HepG2 (cell line): ENCODE measurements around the gene DNAJC15. TPM values are rescaled to one million over a fixed set of nuclear protein-coding genes. Genes with fewer than 3 reads are reported as not detected.

Source experiments
- ATAC-seq: fragments of 200-7000 bp; cut with Tn5 transposase; 3 replicates; pipeline ENCODE4 v1.9.1; 2020; ENCODE audit warnings: mild to moderate bottlenecking, moderate library complexity
- BruUV-seq: library from RNA; stranded (reverse); fragments of 400-500 nt; replicated peaks from 2 replicates; lab custom pipeline; 2021; lab: Mats Ljungman, UMichigan
- CTCF ChIA-PET: fragments of 300-600 bp; formaldehyde crosslinking; extraction: SDS; loops from one replicate; lab custom pipeline; 2021; ENCODE audit warnings: low total read pairs, inconsistent platforms, low intra/inter-chr PET ratio; lab: Yijun Ruan, JAX
- POLR2A ChIA-PET: fragments of 350-600 bp; sonication (Branson Sonifier 250); formaldehyde crosslinking; loops from one replicate; lab custom pipeline; 2020; ENCODE audit warnings: antibody characterized with exemption, inconsistent platforms; lab: Yijun Ruan, JAX
- DNase-seq: peaks from one replicate; pipeline ENCODE4 v3.0.0-alpha.2; 2015; ENCODE audit warnings: low spot score
- FAIRE-seq: peaks from 3 replicates; lab custom pipeline; 2011; peaks lifted over from hg19 to GRCh38; lab: Jason Lieb, UNC
- H2AFZ ChIP-seq: one replicate; pipeline ENCODE4 v1.6.1; 2011; ENCODE audit warnings: low read length, inconsistent platforms
- H3K27ac ChIP-seq: fragments of 300-600 bp; 3 replicates; pipeline ENCODE4 v1.8.0; 2011; ENCODE audit warnings: mixed run types, mild to moderate bottlenecking, mixed read lengths, low read length, inconsistent platforms; ENCODE audit not compliant: insufficient read depth; ENCODE audit errors: extremely low read length
- H3K27me3 ChIP-seq, 2 experiments: fragments of 200-600 bp in 1 of 2; 2 replicates in 1 of 2; 3 replicates in 1 of 2; pipeline versions ENCODE4 v1.6.0 to v1.8.0; 2011; ENCODE audit warnings: low read length in 2 of 2, mild to moderate bottlenecking in 2 of 2, moderate library complexity in 2 of 2, inconsistent platforms in 1 of 2; ENCODE audit not compliant: insufficient read depth in 2 of 2, control insufficient read depth in 1 of 2
- H3K36me3 ChIP-seq, 2 experiments: fragments of 200-600 bp in 1 of 2; replicated peaks in 1 of 2; 2 replicates in 1 of 2; 3 replicates in 1 of 2; pipeline versions ENCODE4 v1.5.1 to v1.8.0; 2011; ENCODE audit warnings: low read length in 2 of 2, inconsistent platforms in 1 of 2; ENCODE audit not compliant: insufficient read depth in 2 of 2, control insufficient read depth in 1 of 2
- H3K4me1 ChIP-seq: 2 replicates; pipeline ENCODE4 v1.5.1; 2012; ENCODE audit warnings: low read length, inconsistent platforms; ENCODE audit not compliant: insufficient read depth
- H3K4me2 ChIP-seq: 2 replicates; pipeline ENCODE4 v1.6.0; 2011; ENCODE audit warnings: low read depth, low read length, inconsistent platforms
- H3K4me3 ChIP-seq, 3 experiments: fragments of 200-600 bp in 1 of 3; sonication (generic), shearing (Covaris generic) in 1 of 3; replicated peaks in 1 of 3; 2 replicates each; pipeline ENCODE4 v1.5.1; 2011 to 2016; ENCODE audit warnings: low read length in 3 of 3, inconsistent platforms in 2 of 3, low read depth in 2 of 3, mild to moderate bottlenecking in 2 of 3, control low read depth in 1 of 3, mixed read lengths in 1 of 3; ENCODE audit not compliant: insufficient read depth in 1 of 3
- H3K79me2 ChIP-seq: one replicate; pipeline ENCODE4 v1.6.1; 2011; ENCODE audit warnings: low read length, inconsistent platforms; ENCODE audit not compliant: insufficient read depth
- H3K9ac ChIP-seq: 2 replicates; pipeline ENCODE4 v1.6.0; 2011; ENCODE audit warnings: mild to moderate bottlenecking, low read depth, low read length, inconsistent platforms; ENCODE audit not compliant: insufficient read depth
- H3K9me3 ChIP-seq: 2 replicates; pipeline ENCODE4 v1.5.1; 2012; ENCODE audit warnings: mild to moderate bottlenecking, low read length
- H4K20me1 ChIP-seq: 2 replicates; pipeline ENCODE4 v1.6.0; 2011; ENCODE audit warnings: inconsistent platforms, mild to moderate bottlenecking, low read length, moderate library complexity; ENCODE audit not compliant: insufficient read depth
- DNMT3B ChIP-seq: conservative IDR thresholded peaks from 2 replicates; pipeline ENCODE4 v1.6.1; 2016; ENCODE audit warnings: missing biosample characterization, control low read depth
- GATAD1 ChIP-seq: IDR thresholded peaks from 2 replicates; pipeline ENCODE4 v1.6.1; 2016; ENCODE audit warnings: missing genetic modification reagents, missing compliant biosample characterization
- HDAC2 ChIP-seq: sonication (generic); formaldehyde crosslinking; IDR thresholded peaks from 2 replicates; pipeline ENCODE4 v1.4.0; 2020; ENCODE audit warnings: missing genetic modification reagents
- NR0B2 ChIP-seq: sonication (generic); formaldehyde crosslinking; IDR thresholded peaks from 2 replicates; pipeline ENCODE4 v1.4.0; 2020; ENCODE audit warnings: mild to moderate bottlenecking, missing genetic modification reagents
- NR2F2 ChIP-seq: IDR thresholded peaks from 2 replicates; pipeline ENCODE4 v1.6.1; 2012; ENCODE audit warnings: low read depth, inconsistent platforms, borderline replicate concordance
- POGK ChIP-seq: sonication (generic); formaldehyde crosslinking; conservative IDR thresholded peaks from 2 replicates; pipeline ENCODE4 v1.8.0; 2022; ENCODE audit warnings: mild to moderate bottlenecking, moderate library complexity, missing genetic modification reagents
- SOX13 ChIP-seq, 3 experiments: fragments of 450-650 bp in 1 of 3; sonication (generic) in 1 of 3; formaldehyde crosslinking in 1 of 3; IDR thresholded peaks in 2 of 3; conservative IDR thresholded peaks in 1 of 3; 2 replicates each; pipeline versions ENCODE4 v1.5.0 to v1.6.1; 2016 to 2020; ENCODE audit warnings: antibody characterized with exemption in 1 of 3, mild to moderate bottlenecking in 1 of 3, missing compliant biosample characterization in 1 of 3, missing genetic modification reagents in 1 of 3, moderate library complexity in 1 of 3
- SRSF4 ChIP-seq: fragments of 200-400 bp; formaldehyde crosslinking; IDR thresholded peaks from one replicate; pipeline ENCODE4 v1.6.1; 2018; ENCODE audit warnings: mild to moderate bottlenecking, low read depth, low read length, moderate library complexity; ENCODE audit not compliant: poor library complexity, severe bottlenecking
- SSRP1 ChIP-seq: IDR thresholded peaks from 2 replicates; pipeline ENCODE4 v1.6.1; 2016; ENCODE audit warnings: control low read depth
- TBX3 ChIP-seq: fragments of 450-650 bp; IDR thresholded peaks from 2 replicates; pipeline ENCODE4 v1.6.1; 2017; ENCODE audit warnings: antibody characterized with exemption, mild to moderate bottlenecking, inconsistent platforms, borderline replicate concordance
- ZNF350 ChIP-seq: sonication (generic); formaldehyde crosslinking; IDR thresholded peaks from 2 replicates; pipeline ENCODE4 v1.4.0; 2020; ENCODE audit warnings: mild to moderate bottlenecking, low read depth, missing genetic modification reagents, borderline replicate concordance
- ZNF484 ChIP-seq: sonication (generic); formaldehyde crosslinking; IDR thresholded peaks from 2 replicates; pipeline ENCODE4 v1.5.1; 2020; ENCODE audit warnings: mild to moderate bottlenecking, low read depth, missing genetic modification reagents, borderline replicate concordance
- ZNF556 ChIP-seq: sonication (generic); formaldehyde crosslinking; IDR thresholded peaks from 2 replicates; pipeline ENCODE4 v1.4.0; 2020; ENCODE audit warnings: mild to moderate bottlenecking, missing genetic modification reagents, borderline replicate concordance
- ZNF557 ChIP-seq: sonication (generic); formaldehyde crosslinking; IDR thresholded peaks from 2 replicates; pipeline ENCODE4 v1.4.0; 2020; ENCODE audit warnings: missing genetic modification reagents
- ZNF598 ChIP-seq: sonication (generic); formaldehyde crosslinking; IDR thresholded peaks from 2 replicates; pipeline ENCODE4 v1.5.1; 2020; ENCODE audit warnings: mild to moderate bottlenecking, missing genetic modification reagents, borderline replicate concordance
- ZNF674 ChIP-seq: sonication (generic); formaldehyde crosslinking; IDR thresholded peaks from 2 replicates; pipeline ENCODE4 v1.5.0; 2020; ENCODE audit warnings: low read depth, mild to moderate bottlenecking, missing genetic modification reagents
- ZNF816 ChIP-seq: sonication (generic); formaldehyde crosslinking; IDR thresholded peaks from 2 replicates; pipeline ENCODE4 v1.8.0; 2022; ENCODE audit warnings: missing genetic modification reagents, mild to moderate bottlenecking, borderline replicate concordance
- ZNF839 ChIP-seq: sonication (generic); formaldehyde crosslinking; IDR thresholded peaks from 2 replicates; pipeline ENCODE4 v1.4.0; 2020; ENCODE audit warnings: missing genetic modification reagents, mild to moderate bottlenecking, borderline replicate concordance
- WGBS: methylation state at CpG from one replicate; pipeline ENCODE4 v1.1.6; 2017; ENCODE audit warnings: low lambda C conversion rate; 5-methylcytosine and 5-hydroxymethylcytosine counted together
- in situ Hi-C: cut with HindIII; loops from 2 replicates; pipeline ENCODE4 v1.10.0; 2017; ENCODE audit warnings: low pct_unique_long_range_greater_than_20kb; ENCODE audit not compliant: extremely low pct_ligation_motif_present
- intact Hi-C: fragments of 100-400 bp; cut with micrococcal nuclease; formaldehyde crosslinking; loops from one replicate; pipeline ENCODE4 v1.10.0; 2022; ENCODE audit not compliant: unreplicated experiment
- polyA plus RNA-seq, 8 experiments: library from polyadenylated mRNA; depleted of rRNA in 3 of 8; stranded (reverse) in 7 of 8; unstranded in 1 of 8; fragments of >200 nt; fragmentation: Illumina TruSeq in 4 of 8; extraction: Trizol in 4 of 8; gene quantifications; 2 replicates each; pipeline versions ENCODE4 v1.2.1 to v1.2.3, GENCODE V29; 2011 to 2016; ENCODE audit warnings: low read depth in 4 of 8, missing spikeins in 1 of 8, mixed read lengths in 1 of 8; ENCODE audit not compliant: insufficient read depth in 1 of 8
- total RNA-seq, 5 experiments: library from RNA; depleted of rRNA; stranded (reverse); fragments of >200 nt; fragmentation: Illumina TruSeq; extraction: Trizol; gene quantifications; 2 replicates each; pipeline ENCODE4 v1.2.3, GENCODE V29; 2016; ENCODE audit warnings: low read depth in 1 of 5

Gene DNAJC15
- total and polyA plus RNA-seq, 2 of the 13 experiments (the other 11 are each of a cell fraction or from before 2014, with no cell fraction given), result 23.0 to 31.9 TPM

GRCh38 chr13:43077461-43077860 is 54.1 kb downstream of the DNAJC15 start:
- ChIA-PET POLR2A (no interaction called here), CTCF (no interaction called here)
- peaks cover 4% of the 10 kb centered on the region for H3K79me2 ChIP-seq
- ATAC-seq, result no peak
- H3K36me3 ChIP-seq, result peaks cover 1 to 22% of the 10 kb centered on the region in 2 experiments; a peak in 2 of 5 replicates
- H3K27me3 ChIP-seq, result no peaks in the 10 kb centered on the region
- H3K4me2 ChIP-seq, result no peak overlapping the region
- no peak for FAIRE-seq
- no peaks in the 10 kb centered on the region for H3K9me3 ChIP-seq
- TF ChIP-seq SRSF4, result no peak
- TF ChIP-seq ZNF556 (CRISPR knock-in tag), result no peak
- TF ChIP-seq ZNF350 (CRISPR knock-in tag), result no peak
- TF ChIP-seq GATAD1 (CRISPR knock-in tag), result no peak
- TF ChIP-seq SSRP1, result no peak
- TF ChIP-seq TBX3, result no peak
- no peak for TF ChIP-seq ZNF557 (CRISPR knock-in tag)
- no TSS peak for BruUV-seq
- no peak overlapping the region for H3K9ac ChIP-seq
- no peak overlapping the region for H3K27ac ChIP-seq
- H2AFZ ChIP-seq, result no peak overlapping the region
- no peak overlapping the region for H3K4me3 ChIP-seq
- H4K20me1 ChIP-seq, result no peaks in the 10 kb centered on the region
- in situ Hi-C loops, result no loop called here
- no peak for DNase-seq
- WGBS, result 94% methylated on average over 1 of the region's 1 CpG
- H3K4me1 ChIP-seq, result peaks cover 9% of the 10 kb centered on the region; the same call in 1 of the 2 replicates
- intact Hi-C loops, result no loop called here

GRCh38 chr13:43077906-43078305 is 54.5 kb downstream of the DNAJC15 start:
- no peaks in the 10 kb centered on the region for H4K20me1 ChIP-seq
- BruUV-seq, result no TSS peak
- H3K9ac ChIP-seq, result no peak overlapping the region
- H3K36me3 ChIP-seq, result peaks cover 1 to 22% of the 10 kb centered on the region in 2 experiments; a peak in 2 of 5 replicates
- WGBS, result 92% methylated on average over 4 of the region's 4 CpGs
- in situ Hi-C loops, result no loop called here
- FAIRE-seq (no peak), DNase-seq (no peak), ATAC-seq (no peak)
- intact Hi-C loops, result no loop called here
- POLR2A ChIA-PET, result no interaction called here
- CTCF ChIA-PET, result no interaction called here
- peaks cover 9% of the 10 kb centered on the region; the same call in 1 of the 2 replicates for H3K4me1 ChIP-seq
- H2AFZ ChIP-seq, result no peak overlapping the region
- H3K27me3 ChIP-seq, result no peaks in the 10 kb centered on the region
- peaks cover 4% of the 10 kb centered on the region for H3K79me2 ChIP-seq
- no peak overlapping the region for H3K27ac ChIP-seq
- H3K4me3 ChIP-seq, result no peak overlapping the region
- H3K4me2 ChIP-seq, result no peak overlapping the region
- H3K9me3 ChIP-seq, result no peaks in the 10 kb centered on the region
- TF ChIP-seq ZNF816 (CRISPR knock-in tag) (no peak), ZNF839 (no peak), ZNF484 (no peak), ZNF598 (CRISPR knock-in tag) (no peak), NR2F2 (no peak), SOX13 (IDR thresholded peaks at IDR 0.05) (no peak), SOX13 (CRISPR knock-in tag; conservative IDR thresholded peaks at IDR 0.05 in 1 of 2, IDR thresholded peaks at IDR 0.05 in 1 of 2) (no peak), HDAC2 (CRISPR knock-in tag) (no peak), ZNF674 (CRISPR knock-in tag) (no peak), NR0B2 (CRISPR knock-in tag) (no peak), DNMT3B (CRISPR knock-in tag) (no peak), POGK (no peak)
